Medulla oblongata (tissue), 1 donor: Measurements from ENCODE around the gene TBCD.

Source experiments
- DNase-seq: peaks from one replicate; pipeline ENCODE4 v3.0.0-alpha.2; 2015; ENCODE audit errors: extremely low spot score

Gene TBCD

GRCh38 chr17:82808921-82809905 is 57.3 kb downstream of the TBCD start:
- DNase-seq = no peak

DNA sequence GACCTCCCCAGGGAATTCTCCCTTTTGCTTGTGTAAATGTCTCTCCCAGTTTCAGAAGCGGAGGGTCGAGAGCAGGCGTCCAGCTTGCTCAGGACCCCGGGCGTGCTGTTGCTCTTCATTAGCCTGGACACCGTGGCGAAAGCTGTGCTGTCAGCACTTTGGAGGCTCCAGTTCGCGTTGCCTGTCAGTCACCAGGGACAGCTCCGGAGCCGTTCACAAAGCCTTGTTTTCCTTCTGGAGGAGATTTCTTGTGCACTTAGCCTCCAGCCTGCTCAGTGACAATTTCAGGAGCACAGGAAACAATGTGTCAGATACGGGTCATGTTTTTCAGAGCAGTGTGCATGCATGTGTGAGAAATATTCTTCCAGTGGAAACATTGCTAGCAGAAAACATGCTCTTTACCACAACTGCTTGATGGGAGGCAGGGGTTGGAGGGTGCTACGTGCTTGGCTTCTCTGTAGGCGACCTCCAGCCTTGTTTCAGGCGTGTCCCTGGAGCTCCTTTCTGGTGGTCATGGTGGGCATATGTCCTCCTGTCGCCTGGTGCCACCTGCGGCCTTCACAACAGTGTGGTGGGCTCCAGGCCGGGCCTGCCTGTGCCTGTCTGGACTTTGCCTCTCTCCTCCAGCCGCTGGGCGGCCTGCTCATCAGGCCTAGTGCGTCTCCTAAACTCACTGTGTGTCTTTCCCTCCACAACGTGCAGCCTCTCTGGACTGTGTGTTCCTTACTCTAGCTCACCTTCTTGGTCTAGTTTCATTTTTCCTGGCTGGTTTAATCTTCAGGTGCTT is 59.0 kb downstream of the TBCD start:
- DNase-seq = no peak

DNA sequence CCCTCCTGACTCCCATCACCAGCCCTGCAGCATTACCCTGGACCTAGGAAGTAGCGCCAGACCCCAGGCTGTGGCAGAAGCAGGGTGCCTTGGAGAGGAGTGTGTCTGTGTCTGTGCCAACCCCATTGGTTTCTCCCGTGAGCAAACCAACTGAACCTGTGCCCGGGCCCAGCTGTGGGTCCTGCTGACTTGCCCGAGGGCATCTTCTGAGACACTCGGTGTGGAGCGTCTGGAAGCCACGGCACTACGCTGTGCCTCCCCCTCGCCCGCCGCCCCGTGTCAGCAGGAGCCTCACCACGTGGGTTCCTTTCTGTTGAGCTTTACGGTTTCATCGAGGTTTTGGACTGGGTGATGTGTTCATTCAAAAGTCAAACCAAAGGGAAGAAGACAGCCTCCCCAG is 60.2 kb downstream of the TBCD start:
- no peak for DNase-seq

DNA sequence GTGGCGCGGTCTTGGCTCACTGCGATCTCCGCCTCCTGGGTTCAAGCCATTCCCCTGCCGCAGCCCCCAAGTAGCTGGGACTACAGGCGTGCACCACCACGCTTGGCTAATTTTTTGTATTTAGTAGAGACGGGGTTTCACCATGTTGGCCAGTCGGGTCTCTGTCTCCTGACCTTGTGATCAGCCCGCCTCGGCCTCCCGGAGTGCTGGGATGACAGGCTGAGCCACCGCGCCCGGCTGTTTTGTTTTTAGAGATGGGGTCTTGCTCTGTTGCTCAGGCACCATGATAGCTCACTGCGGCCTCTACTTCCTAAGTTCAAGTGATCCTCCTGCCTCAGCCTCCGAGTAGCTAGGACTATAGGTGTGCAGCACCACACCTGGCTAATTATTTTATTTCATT is 60.7 kb downstream of the TBCD start:
- no peak for DNase-seq

GRCh38 chr17:82813299-82814051 is 61.6 kb downstream of the TBCD start:
- DNase-seq = no peak

DNA sequence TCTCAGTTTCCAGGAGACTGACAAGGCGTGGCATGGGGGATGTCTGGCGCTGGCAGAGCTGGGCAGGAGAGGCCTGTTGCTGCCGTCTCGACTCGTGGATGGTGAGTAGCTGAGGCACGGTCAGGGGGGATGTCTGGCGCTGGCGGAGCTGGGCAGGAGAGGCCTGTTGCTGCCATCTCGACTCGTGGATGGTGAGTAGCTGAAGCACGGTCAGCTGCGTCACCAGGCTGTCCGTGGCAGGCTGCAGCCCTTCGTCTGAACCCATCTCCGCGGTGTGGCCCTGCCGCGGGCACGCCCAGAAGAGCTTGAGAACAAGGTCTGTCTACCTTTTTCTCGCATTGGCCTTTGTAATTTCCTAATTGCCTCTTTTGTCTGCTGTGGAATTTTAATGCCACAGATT is 63.0 kb downstream of the TBCD start:
- no peak for DNase-seq

DNA sequence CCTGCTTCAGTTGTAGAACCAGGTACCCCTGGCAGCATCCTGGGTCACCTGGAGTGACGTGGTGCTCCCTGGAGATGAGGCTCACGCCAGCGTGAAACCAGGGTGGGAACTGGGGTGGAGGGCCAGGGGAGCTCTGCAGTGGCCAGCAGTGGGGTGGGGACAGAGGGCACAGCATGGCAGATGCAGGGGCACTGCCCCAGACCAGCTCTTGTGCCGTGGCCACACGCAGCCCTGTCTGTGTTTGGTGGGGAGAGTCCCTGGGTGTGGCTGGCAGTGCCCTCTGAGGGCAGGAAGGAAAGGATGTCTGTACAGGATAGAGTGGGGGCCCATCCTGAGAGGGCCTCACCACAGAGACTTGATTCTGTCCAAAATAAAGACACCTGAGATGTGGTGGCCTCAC is 63.5 kb downstream of the TBCD start:
- DNase-seq = no peak

DNA sequence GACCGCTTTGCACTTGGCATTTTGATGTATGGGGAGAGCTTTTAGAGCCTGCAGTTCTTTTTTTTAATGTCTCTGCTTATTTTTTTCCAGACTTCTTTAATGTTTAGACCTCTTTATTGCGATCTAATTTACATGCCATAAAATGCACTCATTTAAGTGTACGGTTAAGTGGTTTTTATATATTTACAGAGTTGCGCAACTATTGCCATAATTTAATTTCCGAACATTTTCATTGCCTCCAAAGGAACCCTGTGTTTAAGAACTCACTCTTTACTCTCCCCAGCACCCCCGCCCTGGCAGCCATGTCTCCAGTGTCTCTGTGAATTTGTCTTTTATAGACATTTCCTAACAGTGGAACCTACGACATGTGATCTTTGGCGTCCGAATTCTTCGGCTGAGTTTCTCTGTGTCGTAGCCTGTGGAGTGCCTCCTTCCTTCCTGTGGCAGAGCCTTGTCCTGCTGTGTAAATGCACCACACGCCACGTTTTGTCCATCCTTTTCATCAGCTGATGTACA is 64.0 kb downstream of the TBCD start:
- no peak for DNase-seq

DNA sequence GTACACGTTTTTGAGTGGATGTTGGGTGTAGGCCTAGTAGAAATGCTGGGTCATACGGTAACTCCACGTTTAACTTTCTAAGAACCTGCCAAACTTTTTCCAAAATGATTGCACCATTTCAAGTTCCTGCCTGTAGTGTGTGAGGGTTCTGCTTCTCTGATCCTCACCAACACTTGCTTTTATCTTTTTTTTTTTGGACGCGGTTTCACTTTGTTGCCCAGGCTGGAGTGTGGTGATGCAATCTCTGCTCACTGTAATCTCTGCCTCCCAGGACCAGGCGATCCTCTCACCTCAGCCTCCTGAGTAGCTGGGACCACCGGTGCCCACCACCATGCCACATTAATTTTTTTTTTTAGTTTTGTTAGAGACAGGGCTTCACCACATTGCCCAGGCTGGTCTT is 64.5 kb downstream of the TBCD start:
- DNase-seq = no peak

- no peak for DNase-seq
These were observed 66.1 kb downstream of the TBCD start for GRCh38 chr17:82817947-82818346.

DNA sequence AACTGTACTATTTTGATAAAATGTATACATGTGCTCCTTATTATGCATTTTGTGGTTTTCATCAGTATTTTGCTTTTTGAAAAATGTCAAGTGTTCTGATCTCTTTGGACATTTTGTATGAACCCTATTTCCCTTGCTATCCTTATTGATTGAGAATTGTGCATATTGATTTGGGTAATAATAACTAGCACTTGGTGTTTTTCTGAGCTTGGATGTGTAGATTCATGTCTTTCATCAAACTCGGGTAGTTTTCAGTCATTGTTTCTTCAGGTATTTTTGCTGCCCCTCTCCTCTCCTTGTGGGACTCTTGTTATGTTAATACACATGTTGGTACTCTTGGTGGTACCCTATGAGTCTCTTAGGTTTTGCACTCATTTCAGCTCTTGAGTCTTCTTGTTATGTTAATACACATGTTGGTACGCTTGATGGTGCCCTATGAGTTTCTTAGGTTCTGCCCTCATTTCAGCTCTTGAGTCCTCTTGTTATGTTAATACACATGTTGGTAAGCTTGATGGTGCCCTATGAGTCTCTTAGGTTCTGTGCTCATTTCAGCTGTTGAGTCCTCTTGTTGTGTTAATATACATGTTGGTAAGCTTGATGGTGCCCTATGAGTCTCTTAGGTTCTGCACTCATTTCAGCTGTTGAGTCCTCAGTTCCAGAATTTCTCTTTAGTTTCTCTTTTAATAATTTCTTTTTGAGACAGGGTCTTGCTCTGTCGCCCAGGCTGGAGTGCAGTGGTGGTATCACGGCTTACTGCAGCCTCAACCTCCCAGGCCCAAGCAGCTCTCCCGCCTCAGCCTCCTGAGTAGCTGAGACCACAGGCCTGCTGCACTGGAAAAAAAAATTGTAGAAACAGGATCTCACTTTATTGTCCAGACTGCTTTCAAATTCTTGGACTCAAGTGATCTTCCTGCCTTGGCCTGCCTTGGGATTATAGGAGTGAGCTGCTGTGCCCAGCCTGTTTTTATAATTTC is 68.7 kb downstream of the TBCD start:
- DNase-seq = no peak

DNA sequence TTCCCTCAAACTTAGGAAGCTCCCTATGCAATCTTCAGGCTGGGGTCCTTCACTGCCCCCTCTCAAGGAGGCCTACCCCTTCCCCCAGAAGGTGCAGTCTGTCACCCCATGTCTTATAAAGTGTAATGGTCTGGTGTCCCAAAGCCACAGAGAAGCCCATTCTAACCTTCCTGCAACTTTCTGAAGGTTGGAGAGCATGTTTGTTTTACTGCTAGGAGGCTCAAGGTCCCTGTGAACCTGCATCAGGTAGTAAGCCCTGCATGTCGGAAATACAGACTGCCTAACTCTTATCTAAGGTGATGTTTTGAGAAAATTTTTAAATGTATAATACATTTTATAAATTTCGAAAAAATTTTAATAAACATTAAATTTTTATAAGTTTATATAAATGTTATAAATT is 69.7 kb downstream of the TBCD start:
- DNase-seq = no peak

DNA sequence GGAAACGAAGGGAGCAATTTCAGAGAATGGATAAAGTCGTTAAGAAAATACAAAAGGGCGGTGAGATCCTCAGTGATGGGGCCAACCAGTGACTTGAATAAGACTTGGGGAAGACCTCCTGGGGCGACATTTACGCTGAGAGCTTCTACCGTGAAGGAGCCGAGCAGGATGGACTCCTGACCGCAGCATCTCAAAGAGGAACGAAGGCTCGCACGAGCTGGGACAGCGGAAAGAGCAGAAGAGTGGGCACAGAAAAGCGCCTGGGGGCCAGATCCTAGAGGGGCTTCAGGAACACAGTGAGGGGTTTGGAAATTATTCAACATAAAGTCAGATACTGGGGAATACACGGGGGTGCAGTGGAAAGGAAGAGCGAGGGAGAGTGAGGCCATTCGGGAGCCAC is 70.4 kb downstream of the TBCD start:
- no peak for DNase-seq

- DNase-seq = no peak
These were observed 71.1 kb downstream of the TBCD start for GRCh38 chr17:82823004-82823403.

- no peak for DNase-seq
These were observed 73.8 kb downstream of the TBCD start for GRCh38 chr17:82825540-82826124.

DNA sequence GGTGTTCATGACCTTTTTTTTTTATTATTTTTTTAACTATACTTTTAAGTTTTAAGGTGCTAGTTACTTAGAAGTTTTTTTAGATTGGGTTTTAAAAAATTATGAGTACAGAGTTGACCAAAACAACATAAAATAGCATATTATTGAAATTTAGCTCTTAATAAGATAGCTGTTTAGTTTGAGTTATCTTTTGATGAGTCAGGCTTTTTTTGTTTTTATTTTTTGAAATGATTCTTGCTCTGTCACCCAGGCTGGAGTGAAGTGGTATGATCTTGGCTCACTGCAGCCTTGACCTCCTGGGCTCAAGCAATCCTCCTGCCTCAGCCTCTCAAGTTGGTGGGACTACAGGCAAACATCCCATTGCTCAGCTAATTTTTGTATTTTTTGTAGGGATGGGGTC is 74.3 kb downstream of the TBCD start:
- no peak for DNase-seq

DNA sequence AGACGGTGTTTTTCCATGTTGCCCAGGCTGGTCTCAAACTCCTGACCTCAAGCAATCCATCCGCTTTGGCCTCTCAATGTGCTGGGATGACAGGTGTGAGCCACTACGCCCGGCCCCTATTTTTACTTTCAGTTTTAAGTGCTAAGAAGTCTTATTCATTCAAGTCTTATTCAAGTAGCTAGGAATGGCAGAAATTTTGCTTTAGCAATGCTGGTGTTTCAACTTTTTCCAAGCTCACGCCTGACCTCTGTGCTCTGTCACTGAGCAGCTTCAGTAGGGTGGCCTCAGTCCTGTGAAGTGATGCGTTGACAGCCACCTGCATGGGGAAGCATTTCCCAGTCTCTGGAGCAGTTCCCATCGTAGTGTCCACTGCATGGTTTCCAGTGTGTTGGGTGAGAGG is 75.1 kb downstream of the TBCD start:
- DNase-seq = no peak

DNA sequence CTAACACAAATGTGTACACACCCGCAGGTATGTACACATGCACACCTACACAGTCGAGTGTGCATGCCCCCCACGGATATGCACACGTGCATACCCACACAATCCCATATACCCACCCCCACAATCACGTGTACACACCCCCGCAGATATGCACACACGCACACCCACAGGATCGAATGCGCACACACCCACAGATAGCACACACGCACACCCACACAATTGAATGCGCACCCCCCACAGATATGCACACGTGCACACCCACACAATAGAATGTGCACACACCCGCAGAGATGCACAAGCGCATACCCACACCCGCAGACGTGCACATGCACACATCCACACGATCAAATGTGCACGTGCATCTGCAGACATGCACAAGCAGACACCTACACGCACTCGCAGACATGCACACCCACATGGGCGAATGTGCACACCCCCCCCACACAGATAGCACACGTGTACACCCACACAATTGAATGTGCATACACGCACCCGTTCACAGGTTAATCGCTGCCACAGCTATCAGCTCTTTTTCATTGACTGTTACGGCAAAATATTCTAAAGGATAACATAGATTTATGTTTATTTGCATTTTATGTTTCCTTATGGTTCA is 77.1 kb downstream of the TBCD start:
- DNase-seq = no peak

DNA sequence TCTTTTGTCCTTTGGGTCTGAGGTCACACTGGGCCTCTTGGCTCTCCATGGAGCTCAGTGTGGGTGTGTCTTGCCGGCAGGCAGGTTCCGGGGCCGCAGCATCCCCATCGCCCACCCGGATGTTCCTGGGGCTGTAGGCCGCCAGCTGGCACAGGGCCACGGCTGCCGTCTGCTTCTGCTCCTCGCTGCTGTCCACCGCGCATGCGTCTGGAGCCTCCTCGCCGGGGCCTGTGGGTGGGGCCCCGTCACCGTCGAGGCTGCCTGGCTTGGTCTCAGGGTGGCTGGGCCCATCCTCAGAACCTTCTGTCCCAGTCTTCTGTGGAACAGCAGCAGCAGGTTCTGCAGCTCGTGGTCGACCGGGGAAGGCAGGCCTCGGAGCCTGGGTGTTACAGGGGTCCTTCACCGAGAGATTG is 78.4 kb downstream of the TBCD start:
- no peak for DNase-seq
